Measurements from ENCODE around the gene GPR158. TPM values are rescaled to one million over a fixed set of nuclear protein-coding genes. Genes with fewer than 3 reads are reported as not detected.

Gene GPR158
- total RNA-seq, 1 experiment from 2014 or later, result not detected

GRCh38 chr10:25641595-25641994 lies 466.8 kb downstream of the GPR158 start:
- DNase-seq (ENCODE audit: unreplicated experiment), result no peak
- Mint-ChIP-seq H3K4me3 (ENCODE audit: unreplicated experiment) (no peak overlapping the region), H3K27ac (ENCODE audit: low read depth, unreplicated experiment) (no peak overlapping the region), H3K4me1 (ENCODE audit: insufficient read depth, unreplicated experiment) (no peaks in the 10 kb centered on the region), H3K36me3 (ENCODE audit: insufficient read depth, unreplicated experiment) (no peaks in the 10 kb centered on the region), H3K9me3 (ENCODE audit: unreplicated experiment) (no peaks in the 10 kb centered on the region), H3K27me3 (ENCODE audit: insufficient read depth, unreplicated experiment) (peaks cover 14% of the 10 kb centered on the region)
- intact Hi-C loops (cut with micrococcal nuclease), result no loop called here
- POLR2A ChIA-PET, result no interaction called here
- CTCF ChIA-PET, result interaction anchor here (0.6 kb wide), 1 partner anchor 13 kb away, joined by 3 read pairs; no protein-coding TSS in a partner anchor
- BruUV-seq (replicated peaks), result no TSS peak
- TF ChIP-seq CTCF (IDR thresholded peaks at IDR 0.05; ENCODE audit: unreplicated experiment), result no peak

- no peak for TF ChIP-seq CTCF (IDR thresholded peaks at IDR 0.05; ENCODE audit: unreplicated experiment)
- no peak overlapping the region for H3K27ac Mint-ChIP-seq (ENCODE audit: low read depth, unreplicated experiment)
These were observed 467.9 kb downstream of the GPR158 start for GRCh38 chr10:25642721-25643120.

GRCh38 chr10:25646371-25646770 lies 471.6 kb downstream of the GPR158 start:
- DNase-seq (ENCODE audit: unreplicated experiment), result no peak
- POLR2A ChIA-PET, result no interaction called here
- CTCF ChIA-PET, result interaction anchor here (0.6 kb wide), 1 partner anchor 211 kb away, joined by 3 read pairs; no protein-coding TSS in a partner anchor
- no peaks in the 10 kb centered on the region for H3K4me1 Mint-ChIP-seq (ENCODE audit: insufficient read depth, unreplicated experiment)
- intact Hi-C loops (cut with micrococcal nuclease), result no loop called here
- no peaks in the 10 kb centered on the region for H3K36me3 Mint-ChIP-seq (ENCODE audit: insufficient read depth, unreplicated experiment)
- no peak overlapping the region for H3K27ac Mint-ChIP-seq (ENCODE audit: low read depth, unreplicated experiment)
- H3K27me3 Mint-ChIP-seq (ENCODE audit: insufficient read depth, unreplicated experiment), result peaks cover 22% of the 10 kb centered on the region
- H3K9me3 Mint-ChIP-seq (ENCODE audit: unreplicated experiment), result no peaks in the 10 kb centered on the region
- no peak for TF ChIP-seq CTCF (IDR thresholded peaks at IDR 0.05; ENCODE audit: unreplicated experiment)
- no peak overlapping the region for H3K4me3 Mint-ChIP-seq (ENCODE audit: unreplicated experiment)
- BruUV-seq (replicated peaks), result no TSS peak

More at GRCh38 chr10:25642721-25643120, 467.9 kb downstream of the GPR158 start:
- POLR2A ChIA-PET, result no interaction called here
- no peak overlapping the region for H3K4me3 Mint-ChIP-seq (ENCODE audit: unreplicated experiment)
- CTCF ChIA-PET, result no interaction called here
- BruUV-seq (replicated peaks), result no TSS peak
- H3K9me3 Mint-ChIP-seq (ENCODE audit: unreplicated experiment), result no peaks in the 10 kb centered on the region
- no peaks in the 10 kb centered on the region for H3K36me3 Mint-ChIP-seq (ENCODE audit: insufficient read depth, unreplicated experiment)
- no peak for DNase-seq (ENCODE audit: unreplicated experiment)
- intact Hi-C loops (cut with micrococcal nuclease), result no loop called here
- H3K4me1 Mint-ChIP-seq (ENCODE audit: insufficient read depth, unreplicated experiment), result no peaks in the 10 kb centered on the region
- peaks cover 19% of the 10 kb centered on the region for H3K27me3 Mint-ChIP-seq (ENCODE audit: insufficient read depth, unreplicated experiment)

- H3K4me1 Mint-ChIP-seq (ENCODE audit: insufficient read depth, unreplicated experiment), result no peaks in the 10 kb centered on the region
- no peak for TF ChIP-seq CTCF (IDR thresholded peaks at IDR 0.05; ENCODE audit: unreplicated experiment)
- intact Hi-C loops (cut with micrococcal nuclease), result no loop called here
- no peaks in the 10 kb centered on the region for H3K9me3 Mint-ChIP-seq (ENCODE audit: unreplicated experiment)
- H3K4me3 Mint-ChIP-seq (ENCODE audit: unreplicated experiment), result no peak overlapping the region
- peaks cover 9% of the 10 kb centered on the region for H3K27me3 Mint-ChIP-seq (ENCODE audit: insufficient read depth, unreplicated experiment)
- H3K36me3 Mint-ChIP-seq (ENCODE audit: insufficient read depth, unreplicated experiment), result no peaks in the 10 kb centered on the region
- ChIA-PET CTCF (no interaction called here), POLR2A (no interaction called here)
- no TSS peak for BruUV-seq (replicated peaks)
- DNase-seq (ENCODE audit: unreplicated experiment), result no peak
- no peak overlapping the region for H3K27ac Mint-ChIP-seq (ENCODE audit: low read depth, unreplicated experiment)
These were observed 476.7 kb downstream of the GPR158 start for GRCh38 chr10:25651534-25651933.

Other genes with a start within 250 kb of the GPR158 start
- not detected in 2 replicates for gene PRTFDC1, start 222.4 kb upstream of the GPR158 start, total RNA-seq (2022)
- gene ENKUR, start 158.8 kb upstream of the GPR158 start, total RNA-seq (2022), result 0.33 and 0.47 TPM in 2 replicates
- 7.6 and 7.9 TPM in 2 replicates for gene THNSL1, start 158.4 kb upstream of the GPR158 start, total RNA-seq (2022)

All from MCF 10A (cell line).